Liver (tissue), 9 donors: ENCODE measurements around the gene TAF1. TPM values are rescaled to one million over a fixed set of nuclear protein-coding genes. Genes with fewer than 3 reads are reported as not detected.

Source experiments
- DNase-seq: peaks from one replicate; pipeline ENCODE4 v3.0.0-alpha.2; 2017; ENCODE audit warnings: low spot score
- H3K27ac ChIP-seq, 2 donors: one replicate each; pipeline ENCODE4 v1.7.0; 2013; ENCODE audit warnings: inconsistent platforms in 2 of 2, low read length in 2 of 2, control low read depth in 1 of 2, low read depth in 1 of 2, mild to moderate bottlenecking in 1 of 2
- H3K27me3 ChIP-seq, 4 donors: one replicate each; pipeline versions ENCODE4 v1.6.1 to v1.7.0; 2013; ENCODE audit warnings: low read length in 3 of 4, inconsistent platforms in 1 of 4, mild to moderate bottlenecking in 1 of 4, moderate library complexity in 1 of 4; ENCODE audit not compliant: control insufficient read depth in 4 of 4, insufficient read depth in 4 of 4
- H3K36me3 ChIP-seq, 4 donors: one replicate each; pipeline versions ENCODE4 v1.6.1 to v1.7.0; 2013; ENCODE audit warnings: low read length in 3 of 4, mild to moderate bottlenecking in 3 of 4, low read depth in 1 of 4, moderate library complexity in 1 of 4; ENCODE audit not compliant: control insufficient read depth in 4 of 4, insufficient read depth in 3 of 4
- H3K4me1 ChIP-seq, 4 donors: one replicate each; pipeline versions ENCODE4 v1.6.1 to v1.7.0; 2013; ENCODE audit warnings: low read length in 3 of 4, mild to moderate bottlenecking in 3 of 4, moderate library complexity in 1 of 4; ENCODE audit not compliant: control insufficient read depth in 4 of 4, insufficient read depth in 4 of 4
- H3K4me3 ChIP-seq, 3 donors: one replicate each; pipeline versions ENCODE4 v1.6.1 to v1.7.0; 2013; ENCODE audit warnings: low read length in 3 of 3, control low read depth in 1 of 3, low read depth in 1 of 3, mild to moderate bottlenecking in 1 of 3
- H3K9ac ChIP-seq, 2 donors: one replicate each; pipeline ENCODE4 v1.7.0; 2013; ENCODE audit warnings: low read length in 2 of 2, mild to moderate bottlenecking in 2 of 2, moderate library complexity in 2 of 2, control low read depth in 1 of 2, low read depth in 1 of 2
- H3K9me3 ChIP-seq, 4 donors: one replicate each; pipeline versions ENCODE4 v1.6.1 to v1.7.0; 2013; ENCODE audit warnings: low read length in 3 of 4; ENCODE audit not compliant: control insufficient read depth in 4 of 4
- ATF3 ChIP-seq: IDR thresholded peaks from 2 replicates; pipeline ENCODE4 v1.6.1; 2016; ENCODE audit warnings: antibody characterized with exemption
- EGR1 ChIP-seq, 2 donors: IDR thresholded peaks; 2 replicates each; pipeline ENCODE4 v1.6.1; 2016 to 2018; ENCODE audit warnings: antibody characterized with exemption in 2 of 2, low read depth in 2 of 2
- FOXA1 ChIP-seq: IDR thresholded peaks from 2 replicates; pipeline ENCODE4 v1.6.1; 2016; ENCODE audit warnings: antibody characterized with exemption
- FOXA2 ChIP-seq: IDR thresholded peaks from 2 replicates; pipeline ENCODE4 v1.6.1; 2016; ENCODE audit warnings: antibody characterized with exemption
- GABPA ChIP-seq, 2 donors: IDR thresholded peaks in 1 of 2; conservative IDR thresholded peaks in 1 of 2; 2 replicates each; pipeline ENCODE4 v1.6.1; 2016; ENCODE audit warnings: antibody characterized with exemption in 2 of 2, mild to moderate bottlenecking in 1 of 2, moderate library complexity in 1 of 2
- HNF4A ChIP-seq, 2 donors: conservative IDR thresholded peaks; 2 replicates each; pipeline ENCODE4 v1.6.1; 2016; ENCODE audit warnings: antibody characterized with exemption in 2 of 2, mild to moderate bottlenecking in 2 of 2
- HNF4G ChIP-seq: IDR thresholded peaks from 2 replicates; pipeline ENCODE4 v1.6.1; 2016; ENCODE audit warnings: antibody characterized with exemption
- JUND ChIP-seq, 2 donors: IDR thresholded peaks; 2 replicates each; pipeline ENCODE4 v1.6.1; 2016; ENCODE audit warnings: antibody characterized with exemption in 2 of 2
- MAX ChIP-seq: IDR thresholded peaks from 2 replicates; pipeline ENCODE4 v1.6.1; 2016; ENCODE audit warnings: antibody characterized with exemption
- NR2F2 ChIP-seq: IDR thresholded peaks from 2 replicates; pipeline ENCODE4 v1.6.1; 2016; ENCODE audit warnings: antibody characterized with exemption
- RAD21 ChIP-seq, 2 donors: IDR thresholded peaks; 2 replicates each; pipeline ENCODE4 v1.6.1; 2016; ENCODE audit warnings: antibody characterized with exemption in 2 of 2, mild to moderate bottlenecking in 2 of 2
- RXRA ChIP-seq, 2 donors: IDR thresholded peaks; 2 replicates each; pipeline ENCODE4 v1.6.1; 2017 to 2018; ENCODE audit warnings: antibody characterized with exemption in 2 of 2, mild to moderate bottlenecking in 1 of 2
- SP1 ChIP-seq: IDR thresholded peaks from 2 replicates; pipeline ENCODE4 v1.6.1; 2018; ENCODE audit warnings: antibody characterized with exemption, mild to moderate bottlenecking
- TAF1 ChIP-seq: conservative IDR thresholded peaks from 2 replicates; pipeline ENCODE4 v1.6.1; 2016; ENCODE audit warnings: antibody characterized with exemption, mild to moderate bottlenecking
- YY1 ChIP-seq: IDR thresholded peaks from 2 replicates; pipeline ENCODE4 v1.6.1; 2016; ENCODE audit warnings: antibody characterized with exemption, mild to moderate bottlenecking
- WGBS: extraction: QIAGEN DNeasy Blood & Tissue Kit; methylation state at CpG from one replicate; pipeline ENCODE4 v1.1.7; 2013; 5-methylcytosine and 5-hydroxymethylcytosine counted together
- polyA plus RNA-seq, 2 donors: library from polyadenylated mRNA; stranded (reverse) in 1 of 2; unstranded in 1 of 2; fragments of 200-250 nt in 1 of 2; fragments of >200 nt in 1 of 2; fragmentation: Nextera tagmentation in 1 of 2; extraction: Ambion mirVana in 1 of 2; gene quantifications; one replicate each; pipeline versions ENCODE4 v1.2.1 to v1.2.3, GENCODE V29; 2013 to 2015
- total RNA-seq, 2 donors: library from RNA; depleted of rRNA; stranded (reverse); fragments of >200 nt; gene quantifications; one replicate each; pipeline ENCODE4 v1.2.3, GENCODE V29; 2014
- TF ChIP-seq, protein P1 (sequence below): fragments of 150-350 bp; IDR thresholded peaks from 2 replicates; pipeline ENCODE4 v1.5.1; 2017; ENCODE audit warnings: improper control_type of control experiment, low read depth, low read length; ENCODE audit not compliant: missing input control
- TF ChIP-seq, protein P2 (sequence below): IDR thresholded peaks from 2 replicates; pipeline ENCODE4 v1.6.1; 2016; ENCODE audit warnings: antibody characterized with exemption, mild to moderate bottlenecking
- TF ChIP-seq, protein P3 (sequence below): IDR thresholded peaks from 2 replicates; pipeline ENCODE4 v1.6.1; 2016; ENCODE audit warnings: antibody characterized with exemption
- donor health status: healthy.
- donor health status: healthy.
- donor health status: healthy.
- donor health status: healthy.
- donor health status: healthy.

TAF1 gene
- total and polyA plus RNA-seq, 4 donors: 2.8 to 37.7 (median 14.6) TPM

DNA sequence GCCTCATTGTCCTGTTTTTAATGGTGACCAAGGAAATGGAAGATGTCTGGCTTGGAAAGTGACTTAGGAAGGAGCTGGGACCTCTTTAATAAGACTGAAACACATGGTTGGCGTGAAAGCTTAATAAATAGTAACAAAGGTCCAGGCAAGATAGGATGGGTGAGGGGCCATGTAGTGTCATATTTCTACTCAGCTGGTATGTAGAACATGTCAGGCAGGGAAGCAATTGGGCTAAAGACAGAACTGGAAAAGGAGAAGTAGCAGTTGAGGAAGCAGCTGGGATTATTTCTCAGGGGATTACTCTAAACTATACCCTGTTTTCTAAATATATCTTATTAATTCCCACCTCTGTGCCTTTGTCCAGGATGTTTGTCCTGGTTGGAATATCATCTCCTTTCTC, 46.0 kb upstream of the TAF1 start:
- Histone ChIP-seq H3K4me3 (no peak overlapping the region), H3K4me1 (no peaks in the 10 kb centered on the region), H3K36me3 (peaks cover 0 to 2% (median 0%) of the 10 kb centered on the region in 4 donors), H3K27me3 (no peaks in the 10 kb centered on the region), H3K9ac (no peak overlapping the region), H3K27ac (no peak overlapping the region), H3K9me3 (no peaks in the 10 kb centered on the region)
- 97% methylated on average over 1 of the region's 1 CpG for WGBS
- DNase-seq: no peak
- TF ChIP-seq EGR1 (IDR thresholded peaks at IDR 0.05; ENCODE audit: low read depth in 2 of 2) (no peak), TAF1 (no peak), GABPA (IDR thresholded peaks at IDR 0.05 in 1 of 2, conservative IDR thresholded peaks at IDR 0.05 in 1 of 2) (no peak), MAX (no peak), RAD21 (IDR thresholded peaks at IDR 0.05) (no peak), RXRA (IDR thresholded peaks at IDR 0.05) (no peak), JUND (IDR thresholded peaks at IDR 0.05) (no peak), YY1 (no peak), SP1 (no peak), ATF3 (no peak), FOXA2 (no peak), FOXA1 (no peak), HNF4G (no peak), HNF4A (conservative IDR thresholded peaks at IDR 0.05) (no peak), NR2F2 (no peak)
- TF ChIP-seq, protein P1, sequence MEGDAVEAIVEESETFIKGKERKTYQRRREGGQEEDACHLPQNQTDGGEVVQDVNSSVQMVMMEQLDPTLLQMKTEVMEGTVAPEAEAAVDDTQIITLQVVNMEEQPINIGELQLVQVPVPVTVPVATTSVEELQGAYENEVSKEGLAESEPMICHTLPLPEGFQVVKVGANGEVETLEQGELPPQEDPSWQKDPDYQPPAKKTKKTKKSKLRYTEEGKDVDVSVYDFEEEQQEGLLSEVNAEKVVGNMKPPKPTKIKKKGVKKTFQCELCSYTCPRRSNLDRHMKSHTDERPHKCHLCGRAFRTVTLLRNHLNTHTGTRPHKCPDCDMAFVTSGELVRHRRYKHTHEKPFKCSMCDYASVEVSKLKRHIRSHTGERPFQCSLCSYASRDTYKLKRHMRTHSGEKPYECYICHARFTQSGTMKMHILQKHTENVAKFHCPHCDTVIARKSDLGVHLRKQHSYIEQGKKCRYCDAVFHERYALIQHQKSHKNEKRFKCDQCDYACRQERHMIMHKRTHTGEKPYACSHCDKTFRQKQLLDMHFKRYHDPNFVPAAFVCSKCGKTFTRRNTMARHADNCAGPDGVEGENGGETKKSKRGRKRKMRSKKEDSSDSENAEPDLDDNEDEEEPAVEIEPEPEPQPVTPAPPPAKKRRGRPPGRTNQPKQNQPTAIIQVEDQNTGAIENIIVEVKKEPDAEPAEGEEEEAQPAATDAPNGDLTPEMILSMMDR: no peak
- TF ChIP-seq, protein P2, sequence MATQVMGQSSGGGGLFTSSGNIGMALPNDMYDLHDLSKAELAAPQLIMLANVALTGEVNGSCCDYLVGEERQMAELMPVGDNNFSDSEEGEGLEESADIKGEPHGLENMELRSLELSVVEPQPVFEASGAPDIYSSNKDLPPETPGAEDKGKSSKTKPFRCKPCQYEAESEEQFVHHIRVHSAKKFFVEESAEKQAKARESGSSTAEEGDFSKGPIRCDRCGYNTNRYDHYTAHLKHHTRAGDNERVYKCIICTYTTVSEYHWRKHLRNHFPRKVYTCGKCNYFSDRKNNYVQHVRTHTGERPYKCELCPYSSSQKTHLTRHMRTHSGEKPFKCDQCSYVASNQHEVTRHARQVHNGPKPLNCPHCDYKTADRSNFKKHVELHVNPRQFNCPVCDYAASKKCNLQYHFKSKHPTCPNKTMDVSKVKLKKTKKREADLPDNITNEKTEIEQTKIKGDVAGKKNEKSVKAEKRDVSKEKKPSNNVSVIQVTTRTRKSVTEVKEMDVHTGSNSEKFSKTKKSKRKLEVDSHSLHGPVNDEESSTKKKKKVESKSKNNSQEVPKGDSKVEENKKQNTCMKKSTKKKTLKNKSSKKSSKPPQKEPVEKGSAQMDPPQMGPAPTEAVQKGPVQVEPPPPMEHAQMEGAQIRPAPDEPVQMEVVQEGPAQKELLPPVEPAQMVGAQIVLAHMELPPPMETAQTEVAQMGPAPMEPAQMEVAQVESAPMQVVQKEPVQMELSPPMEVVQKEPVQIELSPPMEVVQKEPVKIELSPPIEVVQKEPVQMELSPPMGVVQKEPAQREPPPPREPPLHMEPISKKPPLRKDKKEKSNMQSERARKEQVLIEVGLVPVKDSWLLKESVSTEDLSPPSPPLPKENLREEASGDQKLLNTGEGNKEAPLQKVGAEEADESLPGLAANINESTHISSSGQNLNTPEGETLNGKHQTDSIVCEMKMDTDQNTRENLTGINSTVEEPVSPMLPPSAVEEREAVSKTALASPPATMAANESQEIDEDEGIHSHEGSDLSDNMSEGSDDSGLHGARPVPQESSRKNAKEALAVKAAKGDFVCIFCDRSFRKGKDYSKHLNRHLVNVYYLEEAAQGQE: no peak
- TF ChIP-seq, protein P3, sequence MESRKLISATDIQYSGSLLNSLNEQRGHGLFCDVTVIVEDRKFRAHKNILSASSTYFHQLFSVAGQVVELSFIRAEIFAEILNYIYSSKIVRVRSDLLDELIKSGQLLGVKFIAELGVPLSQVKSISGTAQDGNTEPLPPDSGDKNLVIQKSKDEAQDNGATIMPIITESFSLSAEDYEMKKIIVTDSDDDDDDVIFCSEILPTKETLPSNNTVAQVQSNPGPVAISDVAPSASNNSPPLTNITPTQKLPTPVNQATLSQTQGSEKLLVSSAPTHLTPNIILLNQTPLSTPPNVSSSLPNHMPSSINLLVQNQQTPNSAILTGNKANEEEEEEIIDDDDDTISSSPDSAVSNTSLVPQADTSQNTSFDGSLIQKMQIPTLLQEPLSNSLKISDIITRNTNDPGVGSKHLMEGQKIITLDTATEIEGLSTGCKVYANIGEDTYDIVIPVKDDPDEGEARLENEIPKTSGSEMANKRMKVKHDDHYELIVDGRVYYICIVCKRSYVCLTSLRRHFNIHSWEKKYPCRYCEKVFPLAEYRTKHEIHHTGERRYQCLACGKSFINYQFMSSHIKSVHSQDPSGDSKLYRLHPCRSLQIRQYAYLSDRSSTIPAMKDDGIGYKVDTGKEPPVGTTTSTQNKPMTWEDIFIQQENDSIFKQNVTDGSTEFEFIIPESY: no peak
